Ramos (cell line): ENCODE data around the gene TRERF1.
"Not testable (repeated sequence)": the region's sequence is repeated elsewhere in the genome, so short reads cannot be mapped to it uniquely, and the experiment has no call there.

Experiments
- in situ Hi-C: fragments of 300-500 bp; cut with MboI; formaldehyde crosslinking; loops from one replicate; pipeline ENCODE4 v1.14.3; 2022; ENCODE audit warnings: low sequenced_read_pairs; ENCODE audit not compliant: unreplicated experiment

TRERF1 gene

GRCh38 chr6:42451333-42452170 is at the start of gene TRERF1:
TSS of gene TRERF1 (minus strand) at chr6:42451926. CDS start at chr6:42269590, 182,336 bp downstream.
- in situ Hi-C loops: no loop called here

GRCh38 chr6:42498473-42499128 is 46.9 kb upstream of the TRERF1 start:
- in situ Hi-C loops: no loop called here

GRCh38 chr6:42493914-42494539 is 42.3 kb upstream of the TRERF1 start:
- in situ Hi-C loops: no loop called here

GRCh38 chr6:42488129-42488528 is 36.4 kb upstream of the TRERF1 start:
- in situ Hi-C loops: no loop called here

- in situ Hi-C loops: no loop called here
These were observed 32.5 kb upstream of the TRERF1 start for GRCh38 chr6:42484261-42484660.

GRCh38 chr6:42482174-42482573 is 30.4 kb upstream of the TRERF1 start:
- in situ Hi-C loops: no loop called here

- in situ Hi-C loops: no loop called here
These were observed 20.0 kb upstream of the TRERF1 start for GRCh38 chr6:42471714-42472113.

GRCh38 chr6:42471142-42471541 is 19.4 kb upstream of the TRERF1 start:
- in situ Hi-C loops: no loop called here

- in situ Hi-C loops: no loop called here
These were observed 16.5 kb upstream of the TRERF1 start for GRCh38 chr6:42468273-42468672.

GRCh38 chr6:42467651-42468050 is 15.9 kb upstream of the TRERF1 start:
- in situ Hi-C loops: no loop called here

- in situ Hi-C loops: not testable (repeated sequence)
These were observed 14.7 kb upstream of the TRERF1 start for GRCh38 chr6:42466470-42466869.

- in situ Hi-C loops: no loop called here
These were observed 10.8 kb upstream of the TRERF1 start for GRCh38 chr6:42462474-42462972.

GRCh38 chr6:42460883-42461282 is 9.2 kb upstream of the TRERF1 start:
- in situ Hi-C loops: no loop called here

GRCh38 chr6:42459888-42460287 is 8.2 kb upstream of the TRERF1 start:
- in situ Hi-C loops: no loop called here

- in situ Hi-C loops: no loop called here
These were observed 2.7 kb upstream of the TRERF1 start for GRCh38 chr6:42454428-42454791.

GRCh38 chr6:42453654-42454427 is 2.1 kb upstream of the TRERF1 start:
- in situ Hi-C loops: no loop called here

- in situ Hi-C loops: no loop called here
These were observed 1.4 kb upstream of the TRERF1 start for GRCh38 chr6:42453031-42453653.

- in situ Hi-C loops: no loop called here
These were observed 675 bp upstream of the TRERF1 start for GRCh38 chr6:42452171-42453030.
